ENCODE results near the gene MAST4.
"Not testable (repeated sequence)": the region's sequence is repeated elsewhere in the genome, so short reads cannot be mapped to it uniquely, and the experiment has no call there.

MAST4 gene

DNA sequence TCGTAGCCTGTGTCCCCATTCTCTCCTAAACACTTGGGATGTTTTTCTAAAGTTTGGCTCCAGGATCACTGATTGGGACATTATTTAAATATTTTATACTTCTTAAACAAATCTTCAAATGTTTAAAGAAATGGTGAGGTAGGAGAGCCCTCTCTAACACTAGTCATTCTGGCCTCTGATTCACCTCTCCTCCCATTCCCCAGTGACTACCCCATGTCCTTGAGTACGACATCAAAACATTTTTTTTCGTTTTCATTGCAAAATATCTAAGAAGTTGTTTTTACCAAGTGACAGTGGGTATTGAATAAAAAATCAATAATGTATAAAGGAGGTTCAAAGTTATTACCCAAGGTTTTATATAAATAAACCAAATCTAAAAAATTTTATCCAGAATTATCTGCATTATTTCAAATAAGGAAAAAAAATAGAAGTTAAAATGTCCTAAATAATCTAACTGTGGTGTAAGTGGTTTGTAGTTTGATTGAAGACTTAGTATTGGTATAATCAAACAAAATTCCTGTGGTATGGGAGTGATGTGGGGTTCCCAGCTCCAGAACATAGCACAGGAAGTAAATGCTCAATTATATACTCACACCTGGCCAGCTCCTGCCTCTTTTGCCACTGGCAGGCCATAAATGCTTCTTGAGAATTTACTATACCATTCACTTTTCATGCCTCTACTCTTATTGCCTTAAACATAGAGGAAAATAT is 51.1 kb downstream of the MAST4 start:
- no peak for DNase-seq (ENCODE audit: low spot score)

DNA sequence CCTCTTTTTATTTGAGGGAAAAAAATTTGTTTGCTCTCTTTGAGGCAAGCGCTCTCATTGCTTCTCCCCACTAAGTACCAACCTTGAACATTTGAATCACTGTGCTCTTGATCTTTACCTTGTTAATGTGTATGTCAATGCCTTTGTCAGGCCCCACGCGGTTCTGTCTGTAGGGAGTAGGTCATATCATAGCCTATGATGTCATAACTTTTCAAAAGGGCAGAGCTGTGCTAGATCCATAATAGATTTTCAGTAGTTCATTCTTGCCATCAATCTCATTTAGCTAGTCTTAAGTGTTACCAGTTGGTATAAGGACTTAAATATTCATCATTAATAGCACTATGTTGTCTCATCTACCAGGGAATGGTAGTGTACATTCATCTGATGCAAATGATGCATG is 56.6 kb downstream of the MAST4 start:
- no peak for DNase-seq (ENCODE audit: low spot score)

DNA sequence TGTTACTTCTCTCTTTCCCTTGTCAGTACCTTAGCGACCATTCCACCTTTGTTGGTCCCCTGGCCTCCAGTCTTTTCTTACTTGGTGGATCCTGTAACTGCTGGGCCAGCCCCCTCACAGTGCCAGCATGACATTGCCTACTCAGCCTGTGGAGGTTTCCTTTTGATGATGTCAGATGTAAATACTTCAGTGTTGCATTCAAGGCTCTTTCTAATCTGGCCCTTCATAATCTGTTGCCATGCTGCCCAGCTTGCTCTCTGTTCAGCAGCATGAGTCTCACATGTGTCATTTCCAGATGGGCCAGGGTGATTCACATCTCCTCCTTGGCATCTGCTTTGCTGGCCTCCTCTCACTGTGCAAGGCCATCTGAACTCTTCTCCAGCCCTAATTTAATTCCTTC is 57.1 kb downstream of the MAST4 start:
- DNase-seq (ENCODE audit: low spot score): no peak

DNA sequence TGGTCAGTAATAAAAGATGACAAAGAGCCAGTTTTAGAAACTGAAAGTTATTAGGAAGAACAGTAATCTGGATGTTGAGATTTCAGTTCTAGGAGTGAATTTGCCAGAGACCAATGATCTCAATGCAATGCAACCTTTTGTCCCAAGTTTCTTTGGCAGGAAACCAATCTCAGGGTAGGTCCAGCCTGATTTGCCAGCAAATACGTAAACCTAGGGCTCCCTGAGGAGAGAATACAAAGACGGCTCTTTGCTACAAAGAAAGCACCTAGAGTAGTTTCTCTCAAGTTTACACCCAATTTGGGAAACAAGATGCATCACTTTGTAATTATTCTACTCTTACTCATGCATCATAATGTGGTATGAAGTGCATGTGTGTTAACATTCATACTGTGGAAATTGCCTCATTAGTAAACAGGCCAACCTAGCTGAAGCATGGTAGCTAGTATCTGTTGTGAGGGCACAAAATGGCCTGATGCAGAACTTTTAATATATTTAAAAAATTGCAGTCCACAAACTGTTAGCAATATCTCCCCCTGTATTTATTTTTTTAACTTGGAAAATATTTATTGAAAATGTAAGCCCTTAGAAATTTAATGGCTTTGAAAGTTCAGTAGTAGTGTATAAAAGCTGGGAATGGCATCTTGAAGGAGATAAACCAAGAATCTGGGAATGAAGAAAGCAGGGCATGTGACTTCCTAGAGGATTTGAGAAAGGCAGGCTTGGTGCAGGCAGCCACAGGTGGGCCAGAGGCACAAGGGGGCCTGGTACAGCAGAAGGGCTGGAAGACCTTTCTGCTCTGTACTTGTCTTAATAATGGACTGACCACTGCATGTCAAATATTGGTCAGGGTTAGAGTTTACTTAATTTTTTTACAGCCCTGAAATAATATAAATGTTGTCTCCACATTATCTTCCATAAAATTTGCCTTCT is 59.5 kb downstream of the MAST4 start:
- no peak for DNase-seq (ENCODE audit: low spot score)

DNA sequence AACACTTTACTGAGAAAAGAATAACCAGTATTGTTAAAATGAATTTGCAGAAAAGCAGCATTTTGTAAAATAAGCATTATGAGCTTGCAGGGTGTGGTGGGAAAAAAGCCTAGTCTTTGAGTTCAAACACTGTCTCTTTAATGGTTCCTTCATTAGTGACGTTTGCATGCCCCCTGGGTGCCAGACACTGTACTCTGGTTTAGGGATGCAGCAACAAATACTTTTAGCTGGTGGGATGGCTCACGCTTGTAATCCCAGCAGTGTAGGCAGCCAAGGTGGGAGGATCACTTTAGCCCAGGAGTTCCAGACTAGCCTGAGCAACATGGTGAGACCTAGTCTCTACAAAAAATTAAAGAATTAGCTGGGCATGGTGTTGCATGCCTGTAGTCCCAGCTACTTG is 62.3 kb downstream of the MAST4 start:
- no peak for DNase-seq (ENCODE audit: low spot score)

DNA sequence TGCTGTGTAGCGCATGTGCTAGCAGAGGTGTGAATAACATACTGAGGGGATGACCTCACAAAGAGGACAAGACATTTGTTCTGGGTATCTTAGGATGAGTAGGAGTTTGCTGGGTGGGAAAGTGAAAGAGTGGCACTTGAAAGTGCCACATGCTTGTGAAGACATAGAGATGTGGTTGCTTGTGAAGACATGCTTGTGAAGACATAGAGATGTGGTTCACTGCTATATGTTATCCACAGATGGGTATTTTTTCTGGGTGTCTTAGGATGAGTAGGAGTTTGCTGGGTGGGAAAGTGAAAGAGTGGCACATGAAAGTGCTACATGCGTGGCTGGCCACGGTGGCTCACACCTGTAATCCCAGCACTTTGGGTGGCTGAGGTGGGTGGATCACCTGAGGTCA is 63.6 kb downstream of the MAST4 start:
- no peak for DNase-seq (ENCODE audit: low spot score)

DNA sequence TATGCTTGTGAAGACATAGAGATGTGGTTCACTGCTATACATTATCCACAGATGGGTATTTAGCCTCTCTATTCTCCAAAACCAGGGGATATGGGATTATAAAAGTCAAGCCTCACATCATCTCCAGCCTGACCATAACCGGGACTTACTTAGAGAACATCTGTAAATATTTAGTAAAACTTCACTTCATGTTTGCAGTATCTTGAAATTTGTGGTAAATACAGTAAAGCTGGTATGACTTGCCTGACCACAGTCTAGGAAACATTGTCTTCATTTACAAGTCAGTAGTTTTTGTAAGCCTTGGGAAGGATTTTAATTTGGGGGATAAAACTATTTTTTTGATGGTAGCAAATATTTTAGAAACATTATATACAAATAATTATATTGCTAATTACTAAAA is 64.2 kb downstream of the MAST4 start:
- DNase-seq (ENCODE audit: low spot score): no peak

DNA sequence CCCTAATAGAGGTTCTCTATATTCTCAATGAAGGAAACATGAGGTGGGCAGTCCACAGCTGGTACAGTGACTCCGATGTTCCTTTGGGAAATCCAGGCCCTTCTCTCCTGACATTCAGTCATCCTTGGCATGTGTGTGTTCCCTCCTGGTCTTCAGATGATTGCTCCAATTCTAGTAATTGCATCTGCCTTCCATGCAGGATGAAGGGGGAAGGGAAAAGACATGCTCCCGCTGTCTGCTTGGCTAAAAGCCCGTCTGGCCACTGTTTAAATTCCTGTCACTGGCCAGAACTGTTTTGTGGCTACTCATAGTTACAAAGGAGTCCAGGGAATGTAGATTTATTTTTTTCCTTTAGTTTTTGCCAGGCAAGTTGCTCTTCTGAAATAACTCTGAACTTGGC is 65.0 kb downstream of the MAST4 start:
- DNase-seq (ENCODE audit: low spot score): no peak

DNA sequence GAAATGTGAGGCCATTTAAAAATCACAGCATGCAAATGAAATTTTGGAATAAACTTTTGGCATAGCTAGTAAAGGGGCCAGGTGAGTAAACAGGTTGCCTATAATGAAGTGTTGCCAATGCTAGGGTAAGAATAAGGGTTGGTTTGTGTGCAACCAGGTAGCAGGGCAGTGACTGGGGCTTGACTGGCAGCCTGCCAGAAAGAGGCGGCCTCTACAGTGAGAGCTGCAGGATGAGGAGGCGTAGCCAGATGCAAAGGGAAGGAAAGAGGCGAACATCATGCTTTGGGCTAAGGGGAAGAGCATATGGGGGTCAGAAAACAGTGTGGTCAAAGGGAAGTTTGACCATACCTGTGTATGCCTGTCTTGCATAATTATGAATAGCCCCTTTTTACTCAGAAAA is 70.6 kb downstream of the MAST4 start:
- no peak for DNase-seq (ENCODE audit: low spot score)

DNA sequence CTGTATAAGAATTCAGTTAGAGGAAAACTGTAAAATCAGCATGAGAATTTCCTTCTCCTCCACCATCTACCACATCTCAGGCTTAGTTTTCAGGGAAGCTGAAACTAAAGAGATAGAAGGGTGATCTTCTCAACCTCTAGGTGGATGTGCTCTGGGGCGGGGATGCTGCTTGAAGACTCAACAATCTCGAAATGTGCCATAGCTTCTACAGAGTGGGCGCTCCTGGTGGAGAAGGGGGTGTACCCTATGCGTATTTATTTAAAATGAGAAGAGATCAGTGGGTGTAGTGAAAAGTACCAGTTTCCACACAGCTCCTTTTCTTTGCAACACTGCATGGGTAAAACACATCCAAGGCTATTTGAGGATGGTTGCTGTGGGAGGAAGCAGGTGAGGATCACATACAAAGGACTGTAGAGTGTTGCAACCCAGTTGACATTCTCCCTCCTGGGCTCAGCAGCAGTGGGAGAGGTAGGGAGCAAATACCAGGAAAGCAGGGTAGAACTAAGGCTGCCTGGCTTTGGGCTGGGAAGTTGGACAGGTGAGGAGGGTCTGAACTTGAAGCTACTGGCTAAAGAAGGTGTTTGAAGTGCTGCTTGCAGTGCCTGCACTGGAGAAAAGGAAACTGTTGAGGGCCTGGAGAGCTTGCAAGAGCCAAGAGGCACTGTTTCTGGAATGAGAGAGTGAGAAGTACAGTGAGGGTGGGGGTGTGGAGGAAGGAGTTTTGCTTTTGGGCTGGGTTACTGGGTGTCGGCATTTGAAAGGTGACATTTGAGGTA is 73.1 kb downstream of the MAST4 start:
- DNase-seq (ENCODE audit: low spot score): no peak

DNA sequence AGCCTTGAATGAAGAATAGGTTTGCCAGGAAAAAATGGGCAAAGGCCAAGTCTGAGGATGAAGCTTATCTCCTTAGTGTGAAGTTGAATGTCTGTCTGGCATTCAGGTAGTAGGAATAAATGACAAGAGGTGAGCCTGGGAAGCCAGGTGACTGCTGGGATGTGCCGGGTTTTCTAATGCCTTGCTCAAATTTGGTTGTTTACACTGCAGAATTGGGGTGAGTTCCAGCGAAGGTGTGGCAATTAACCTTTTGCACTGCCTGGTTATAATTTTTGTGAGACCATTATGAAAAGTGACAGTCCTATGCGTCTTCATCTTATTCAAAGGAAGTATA is 73.6 kb downstream of the MAST4 start:
- DNase-seq (ENCODE audit: low spot score): no peak

DNA sequence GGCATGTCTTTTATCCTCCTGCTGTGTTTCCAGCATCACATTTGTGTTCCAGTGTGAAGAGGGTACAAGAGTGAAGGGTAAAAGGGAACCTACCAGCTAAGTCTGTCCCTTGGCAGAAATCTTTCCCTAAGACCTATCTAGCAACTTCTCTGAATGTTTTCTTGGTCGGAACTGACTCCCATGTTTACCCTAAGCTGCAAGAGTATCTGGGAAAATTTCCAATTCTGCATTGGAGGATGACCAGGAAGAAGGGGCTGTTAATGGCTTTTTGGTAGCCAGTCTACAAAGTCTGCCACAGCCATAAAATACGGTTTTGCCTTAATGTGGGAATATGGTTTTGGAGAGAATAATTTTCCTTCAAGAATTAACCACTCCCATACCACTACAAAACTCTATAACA is 75.1 kb downstream of the MAST4 start:
- no peak for DNase-seq (ENCODE audit: low spot score)

DNA sequence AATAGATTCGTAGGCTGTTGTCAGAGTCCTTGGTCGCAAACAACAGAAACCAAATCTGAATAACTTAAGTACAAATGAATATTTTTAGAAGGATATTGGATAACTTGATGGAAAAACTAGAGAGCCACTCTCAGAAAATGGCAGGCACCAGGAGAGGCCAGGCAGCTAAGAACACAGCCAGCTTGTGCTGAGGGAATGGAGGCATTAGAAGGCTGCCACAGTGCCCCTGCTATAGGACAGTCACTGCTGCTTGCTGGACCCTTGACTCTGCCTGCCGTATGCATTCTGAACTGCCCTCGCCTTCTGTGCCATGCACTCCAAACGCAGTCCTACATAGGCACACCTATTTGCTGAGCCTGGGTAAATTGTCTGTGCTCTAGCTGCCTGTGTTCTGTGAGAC is 78.6 kb downstream of the MAST4 start:
- DNase-seq (ENCODE audit: low spot score): no peak

DNA sequence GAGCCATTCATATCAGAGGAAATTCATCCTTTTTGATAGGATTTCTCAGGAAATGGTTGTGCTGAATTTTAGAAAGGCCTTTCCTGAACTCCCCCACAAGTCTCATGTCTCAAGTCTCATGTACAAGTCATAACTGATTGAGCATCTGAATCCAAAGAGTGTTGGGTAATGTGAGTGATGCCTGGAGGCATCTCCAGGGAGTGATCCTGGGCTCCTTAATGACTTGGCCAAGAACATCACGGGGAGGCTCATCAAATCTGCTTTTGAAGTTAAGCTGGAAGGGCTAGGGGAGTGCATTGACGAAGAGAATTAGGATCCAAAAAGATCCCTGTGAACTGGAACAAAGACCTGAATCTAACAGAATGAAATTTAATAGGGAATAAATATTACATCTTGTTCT is 79.2 kb downstream of the MAST4 start:
- DNase-seq (ENCODE audit: low spot score): no peak

DNA sequence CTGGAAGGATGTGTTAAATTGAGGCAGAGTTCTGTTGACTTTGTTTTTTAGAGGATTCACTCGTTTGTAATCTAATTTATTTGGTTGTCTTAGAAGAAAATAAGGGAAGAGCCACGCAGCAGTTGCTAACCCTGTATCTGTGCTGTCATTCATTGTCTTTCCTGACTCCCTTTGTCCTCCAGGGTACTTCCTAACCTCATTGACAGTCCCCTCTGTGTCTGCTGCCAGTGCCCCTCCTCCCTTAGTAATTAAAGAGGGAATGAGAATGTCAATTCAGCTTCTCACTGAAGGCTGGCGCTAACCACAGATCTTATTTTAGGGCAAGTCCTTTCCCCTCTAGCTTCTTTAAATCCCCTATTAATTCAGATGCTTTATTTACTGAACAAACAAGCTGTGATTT is 84.0 kb downstream of the MAST4 start:
- no peak for DNase-seq (ENCODE audit: low spot score)

DNA sequence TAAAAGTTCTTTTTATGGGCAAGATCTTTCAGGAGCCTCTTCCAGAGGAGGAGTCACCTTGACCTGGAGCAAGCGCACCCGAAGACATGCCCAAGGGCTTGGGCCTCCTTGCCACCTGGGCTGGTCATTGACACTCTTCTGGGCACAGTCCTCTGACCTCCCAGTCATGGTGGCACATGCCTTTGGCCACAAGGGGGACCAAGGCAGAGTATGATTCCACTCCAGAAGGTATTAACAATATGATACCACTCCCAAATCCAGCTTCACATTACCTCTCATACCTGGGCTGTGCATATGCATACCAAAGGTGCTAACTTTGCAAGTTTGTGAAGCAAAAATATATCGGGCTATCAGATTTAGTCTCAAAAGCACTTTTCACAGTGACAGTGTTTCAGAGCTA is 84.6 kb downstream of the MAST4 start:
- no peak for DNase-seq (ENCODE audit: low spot score)

DNA sequence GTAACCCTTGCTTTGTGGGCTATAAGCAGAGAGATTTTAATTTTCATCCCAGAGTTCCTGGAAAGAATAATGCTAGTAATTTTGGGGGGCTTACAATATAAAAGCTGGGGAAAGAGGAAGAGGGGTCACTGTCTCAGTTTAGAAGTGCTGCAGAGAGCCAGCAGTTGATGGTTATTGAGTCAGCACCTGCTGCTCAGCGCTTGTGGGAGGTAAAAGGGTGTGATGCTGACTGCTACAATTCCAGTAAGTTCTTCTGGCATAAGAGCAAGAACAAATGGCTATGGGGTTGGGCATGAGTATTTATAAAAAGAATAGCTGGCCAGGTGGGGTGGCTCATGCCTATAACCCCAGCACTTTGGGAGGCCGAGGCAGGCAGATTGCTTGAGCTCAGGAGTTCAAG is 88.5 kb downstream of the MAST4 start:
- DNase-seq (ENCODE audit: low spot score): no peak

DNA sequence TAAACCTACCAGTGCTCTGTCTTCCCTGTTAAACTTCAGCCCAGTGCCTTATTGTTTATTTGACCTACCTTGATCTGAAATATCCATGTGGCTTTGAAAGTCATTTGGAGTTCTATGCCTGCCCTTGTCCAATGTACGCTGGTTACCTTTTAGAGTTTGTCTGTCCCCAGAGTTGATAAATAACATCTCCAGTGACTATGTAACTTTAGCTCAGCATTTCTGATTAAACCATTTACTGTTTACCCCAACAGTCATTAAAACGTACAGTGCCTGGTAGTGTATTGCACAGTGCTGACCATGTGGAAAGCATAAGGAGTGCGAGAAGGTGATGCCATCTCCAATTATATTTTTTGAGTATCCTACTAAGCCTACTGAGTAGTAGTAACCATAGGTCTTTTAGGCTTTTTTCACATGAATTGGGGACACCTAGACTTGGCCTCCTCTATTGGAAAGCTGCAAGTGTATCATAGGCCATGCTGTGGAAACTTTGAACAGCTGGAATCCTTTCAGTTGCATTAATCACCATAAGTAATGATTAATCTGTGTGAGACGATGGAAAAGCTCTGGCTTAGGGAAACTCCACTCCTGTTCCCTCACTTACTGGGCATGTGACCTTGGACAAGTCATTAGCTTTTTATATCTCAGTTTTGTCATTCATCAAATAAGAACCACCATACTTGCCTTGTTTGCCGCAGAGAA is 93.5 kb downstream of the MAST4 start:
- DNase-seq (ENCODE audit: low spot score): no peak

DNA sequence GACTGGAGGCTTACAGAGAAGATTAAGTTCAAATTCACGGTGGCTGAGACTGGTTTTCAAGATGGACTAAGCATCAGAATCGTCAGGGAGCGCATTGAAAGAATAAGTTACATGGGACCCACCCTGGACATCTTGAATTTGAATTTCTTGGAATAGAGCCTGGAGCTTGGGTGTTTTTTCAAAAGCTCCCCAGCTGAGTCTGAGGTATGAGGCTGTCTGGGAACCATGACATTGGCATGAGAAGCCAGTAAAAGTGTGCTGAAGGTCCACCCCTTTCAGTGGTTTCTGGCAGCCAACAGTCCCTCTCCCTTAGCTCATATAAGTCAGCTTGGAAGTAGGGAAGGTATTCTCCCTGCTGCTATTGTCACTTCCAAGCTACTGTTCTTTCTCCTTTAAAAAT is 97.8 kb downstream of the MAST4 start:
- DNase-seq (ENCODE audit: low spot score): no peak

DNA sequence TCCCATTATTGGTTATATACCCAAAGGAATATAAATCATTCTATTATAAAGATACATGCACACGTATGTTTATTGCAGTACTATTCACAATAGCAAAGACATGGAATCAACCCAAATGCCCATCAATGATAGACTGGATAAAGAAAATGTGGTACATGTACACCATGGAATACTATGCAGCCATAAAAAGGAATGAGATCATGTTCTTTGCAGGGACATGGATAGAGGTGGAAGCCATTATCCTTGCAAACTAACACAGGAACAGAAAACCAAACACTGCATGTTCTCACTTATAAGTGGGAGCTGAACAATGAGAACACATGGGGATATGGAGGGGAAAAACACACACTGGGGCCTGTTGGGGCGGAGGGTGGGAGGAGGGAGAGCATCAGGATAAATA is 99.6 kb downstream of the MAST4 start:
- not testable (repeated sequence) for DNase-seq (ENCODE audit: low spot score)

DNA sequence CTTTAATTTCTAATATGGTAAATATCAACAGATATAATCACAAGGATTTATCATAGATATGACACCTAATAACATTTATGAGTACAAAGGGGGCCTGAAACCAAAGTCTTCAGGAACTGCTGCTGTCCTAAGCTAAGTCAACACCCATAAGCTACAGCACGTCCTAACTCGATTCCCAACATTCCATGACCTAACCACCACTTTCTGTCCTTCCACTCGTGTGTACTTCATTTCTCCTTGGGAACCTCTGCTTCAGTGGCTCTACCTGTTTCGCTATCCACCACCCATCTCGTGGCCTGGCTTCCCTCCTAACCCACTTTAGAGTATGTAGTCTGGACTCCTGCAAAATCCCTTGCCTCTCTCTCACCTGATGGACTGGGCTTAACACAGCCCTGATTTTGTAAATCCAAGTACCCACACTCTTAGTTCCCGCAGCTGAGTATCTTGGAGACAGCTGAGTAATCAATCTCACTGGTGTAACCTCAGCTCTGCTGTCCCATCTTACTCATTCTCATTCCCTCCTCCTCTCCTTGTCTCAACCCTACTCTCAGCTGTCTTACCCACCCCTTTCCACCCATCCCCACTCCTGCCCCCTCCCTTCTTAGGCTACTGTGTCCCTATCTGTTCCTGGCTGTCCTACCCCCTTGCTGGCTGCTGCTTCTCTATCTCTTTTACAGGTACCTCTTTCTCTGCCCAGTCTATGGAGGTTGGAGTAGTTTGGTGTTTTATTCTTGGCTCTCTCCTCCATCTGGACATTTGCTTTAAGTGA is 101.8 kb downstream of the MAST4 start:
- no peak for DNase-seq (ENCODE audit: low spot score)

DNA sequence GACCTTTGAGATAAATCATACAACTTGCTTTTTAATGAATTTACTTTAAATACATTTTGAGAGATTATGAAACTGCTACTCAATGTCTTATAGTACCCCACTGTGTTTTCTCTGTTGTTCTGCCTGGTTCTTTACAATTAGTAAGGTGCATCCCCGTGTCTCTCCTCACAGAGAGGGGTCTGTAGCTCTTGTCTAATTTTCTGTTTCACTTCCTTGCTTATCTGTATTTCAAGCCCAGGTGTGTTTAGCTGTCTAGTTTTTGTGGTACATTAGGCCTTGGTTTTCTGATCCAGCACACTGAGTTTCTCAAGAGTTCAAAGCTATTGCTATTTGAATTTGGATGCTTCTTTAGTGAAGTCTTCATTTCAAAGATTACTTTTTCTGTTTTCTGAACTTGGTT is 105.1 kb downstream of the MAST4 start:
- no peak for DNase-seq (ENCODE audit: low spot score)
